Measurements from ENCODE around the gene SRP9.
"Not testable (repeated sequence)": the region's sequence is repeated elsewhere in the genome, so short reads cannot be mapped to it uniquely, and the experiment has no call there.

The SRP9 gene

GRCh38 chr1:225835856-225836255, 58.2 kb downstream of the SRP9 start:
- no peak overlapping the region for H3K4me3 ChIP-seq (ENCODE audit: low read depth, low read length)

GRCh38 chr1:225836296-225836695, 58.7 kb downstream of the SRP9 start:
- not testable (repeated sequence) for H3K4me3 ChIP-seq (ENCODE audit: low read depth, low read length)

- H3K4me3 ChIP-seq (ENCODE audit: low read depth, low read length) = no peak overlapping the region
These were observed 61.2 kb downstream of the SRP9 start for GRCh38 chr1:225838793-225839192.

Data from iPS-11a (cell line).